ENCODE results near the gene CD247.
A peak's percentile ranks its signal among the peaks of the same experiment; 100 is the strongest.

CD247 gene

DNA sequence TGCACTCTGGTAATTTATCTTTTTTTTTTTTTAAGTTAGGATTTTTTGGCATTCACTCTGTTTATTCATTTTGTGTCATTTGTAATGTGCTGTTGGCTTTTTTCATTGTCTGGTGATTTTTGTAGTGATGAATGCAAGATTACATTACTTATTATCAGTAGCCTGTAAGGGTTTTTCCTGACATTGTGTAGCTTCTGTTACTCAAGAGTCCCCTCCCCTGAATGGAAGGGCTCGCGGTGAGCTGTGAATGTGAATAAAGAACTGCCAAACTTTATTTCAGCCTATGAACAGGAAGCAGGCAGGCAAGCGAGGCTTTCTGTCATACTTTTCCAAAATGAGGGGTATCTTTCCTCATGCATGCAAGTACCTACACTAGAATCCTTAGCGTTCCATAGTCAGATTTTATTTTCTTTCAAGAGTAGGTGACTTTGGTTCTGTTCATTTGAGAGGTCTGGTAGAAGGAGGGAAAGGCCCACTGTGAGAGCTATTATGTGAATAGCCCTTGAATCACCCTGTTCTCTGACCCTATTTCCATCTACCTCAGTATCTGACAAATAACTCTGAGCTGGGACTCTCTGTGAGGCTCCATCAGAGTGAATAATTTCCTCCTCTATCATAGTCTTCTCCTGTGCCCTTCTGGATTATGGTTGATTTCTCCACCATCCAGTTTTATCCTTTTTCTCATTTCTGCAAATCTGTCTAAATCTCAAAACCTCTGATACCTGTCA, 114.0 kb downstream of the CD247 start:
- DNase-seq: no peak

DNA sequence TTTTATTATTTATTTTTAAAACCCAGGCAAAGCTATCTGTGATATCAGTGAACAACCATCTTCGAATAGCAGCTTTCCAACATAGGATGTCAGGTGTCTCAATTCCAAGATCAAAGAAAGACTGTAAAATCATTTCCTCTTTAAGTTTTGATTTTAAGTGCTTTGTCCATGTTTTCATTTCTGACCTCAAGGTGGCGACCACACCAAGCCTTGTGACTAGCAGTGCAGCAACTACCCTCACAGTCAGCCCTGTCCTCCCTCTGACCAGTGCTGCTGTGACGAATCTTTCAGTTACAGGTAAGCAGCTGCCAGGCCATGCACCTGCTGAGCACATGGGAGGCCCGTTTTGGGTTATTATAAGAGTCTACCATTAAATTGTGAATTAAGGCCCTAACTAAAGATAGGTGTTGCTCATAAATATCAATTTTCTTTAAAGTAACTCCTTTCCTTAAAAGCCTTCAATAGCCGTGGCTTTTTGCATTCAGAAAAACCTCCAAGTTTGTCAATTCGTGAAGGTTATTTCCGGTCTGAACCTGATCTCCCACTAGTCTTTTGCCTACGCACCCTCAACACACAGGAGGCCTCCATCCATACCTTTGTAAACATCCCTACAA, 117.0 kb downstream of the CD247 start:
- DNase-seq: peak; percentile 36

DNA sequence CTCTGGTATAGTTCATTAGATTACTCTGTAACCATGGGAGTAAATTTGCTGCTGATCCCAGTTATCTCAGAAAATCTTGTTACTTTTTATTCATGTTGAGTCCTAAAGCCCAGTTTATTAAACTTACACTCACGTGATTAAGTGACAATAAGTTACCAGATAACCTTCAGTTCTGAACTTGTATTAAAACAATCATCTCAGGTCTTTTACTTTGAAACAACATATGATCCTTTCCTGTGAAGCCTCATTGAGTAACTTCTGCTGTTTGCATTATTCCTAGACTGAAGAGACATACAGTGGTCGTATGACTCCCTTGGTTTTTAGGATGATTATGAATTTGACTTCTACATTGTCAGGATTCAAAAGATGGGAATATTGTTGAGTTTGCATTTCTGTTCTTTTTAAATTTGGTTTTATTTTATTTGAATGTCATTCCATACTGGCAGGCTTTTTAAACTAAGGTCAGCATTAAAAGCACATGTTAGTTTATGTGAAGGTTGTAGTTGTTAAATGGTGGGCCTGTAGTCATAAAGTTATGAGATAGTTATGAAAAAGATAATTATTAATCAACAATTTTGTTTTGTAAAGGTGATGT, 117.9 kb downstream of the CD247 start:
- no peak for DNase-seq

DNA sequence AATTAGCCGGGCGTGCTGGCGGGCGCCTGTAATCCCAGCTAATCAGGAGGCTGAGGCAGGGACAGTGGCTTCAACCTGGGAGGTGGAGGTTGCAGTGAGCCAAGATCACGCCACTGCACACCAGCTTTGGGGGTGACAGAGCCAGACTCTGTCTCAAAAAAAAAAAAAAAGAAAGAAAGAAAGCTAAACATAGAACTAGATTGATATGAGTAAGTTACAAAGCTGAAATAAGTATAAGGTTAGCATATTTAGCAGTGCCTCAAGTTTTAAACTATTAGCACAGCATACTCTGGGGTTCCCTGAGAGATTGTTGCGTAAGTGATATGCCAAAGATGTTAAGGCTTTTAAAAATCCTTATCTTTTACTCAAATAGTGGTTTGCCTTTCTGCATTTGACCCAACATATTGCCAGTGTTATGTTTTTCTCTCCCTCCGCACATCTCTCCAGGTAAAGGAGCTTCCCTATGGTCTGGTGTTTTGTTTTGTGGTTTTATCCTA, 126.1 kb downstream of the CD247 start:
- DNase-seq: no peak

DNA sequence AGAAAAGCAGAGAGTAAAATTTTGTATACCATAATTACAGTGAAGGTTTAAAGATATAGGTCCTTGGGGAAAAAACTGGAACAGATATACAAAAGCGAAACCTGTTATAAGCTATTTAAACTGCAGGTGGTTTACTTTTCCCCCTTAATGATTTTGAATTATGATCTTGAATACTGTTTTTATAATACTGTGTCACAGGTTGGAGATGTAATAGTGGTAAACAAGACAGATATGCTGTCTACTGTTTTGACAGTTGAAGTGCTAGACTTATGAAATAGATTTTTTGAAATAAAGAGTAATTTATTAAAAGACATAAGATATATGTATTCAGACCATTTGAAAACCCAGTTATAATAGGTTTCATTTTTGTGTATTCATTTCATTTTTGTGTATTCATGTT, 129.4 kb downstream of the CD247 start:
- no peak for DNase-seq

DNA sequence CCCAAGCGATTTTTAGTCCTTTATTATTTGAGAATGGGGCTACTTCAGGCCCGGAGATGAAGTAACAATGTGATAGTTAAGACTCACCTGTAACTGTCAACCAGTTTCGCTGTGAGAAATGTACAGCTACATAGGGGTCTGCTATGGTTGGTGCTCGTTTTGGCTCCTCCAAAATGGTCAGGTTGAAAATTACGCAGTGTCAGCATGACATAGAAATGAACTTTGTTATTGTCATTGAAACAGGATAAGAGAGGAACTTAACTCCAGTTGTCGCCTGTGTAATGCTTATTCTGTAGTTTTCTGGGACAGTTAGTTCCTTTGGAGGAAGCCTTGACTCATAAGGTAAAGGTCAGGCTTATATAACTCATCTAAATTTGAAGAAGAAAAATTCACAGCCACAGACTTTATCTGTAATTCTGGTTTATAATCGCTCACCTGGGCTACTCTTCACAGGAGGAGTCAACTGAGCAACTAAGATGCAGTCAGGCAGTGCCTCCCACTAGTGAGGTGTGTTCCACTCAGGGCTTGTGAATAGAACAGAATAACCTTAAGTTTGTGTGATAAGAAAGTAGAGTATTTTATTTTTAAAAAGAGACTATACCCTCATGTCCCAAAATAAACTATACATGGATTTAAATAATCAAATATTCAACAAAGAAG, 130.9 kb downstream of the CD247 start:
- DNase-seq: no peak
